AG09319 (cell line): ENCODE results near the gene NOP14.

ENCODE experiments used
- DNase-seq: peaks from one replicate; pipeline ENCODE4 v3.0.0-alpha.2; 2010; ENCODE audit warnings: low read depth; ENCODE audit errors: extremely low read depth
- CTCF ChIP-seq: IDR thresholded peaks from 2 replicates; pipeline ENCODE4 v1.5.1; 2011; ENCODE audit warnings: low read depth, mild to moderate bottlenecking, inconsistent platforms, low read length, moderate library complexity

Gene NOP14

GRCh38 chr4:2907706-2908293 lies 55.4 kb downstream of the NOP14 start:
- no peak for TF ChIP-seq CTCF
- DNase-seq, result no peak

- no peak for TF ChIP-seq CTCF
- DNase-seq, result no peak
Measured at GRCh38 chr4:2907226-2907625, 56.0 kb downstream of the NOP14 start.

- TF ChIP-seq CTCF, result no peak
- DNase-seq, result no peak
Measured at GRCh38 chr4:2906218-2906617, 57.0 kb downstream of the NOP14 start.

DNA sequence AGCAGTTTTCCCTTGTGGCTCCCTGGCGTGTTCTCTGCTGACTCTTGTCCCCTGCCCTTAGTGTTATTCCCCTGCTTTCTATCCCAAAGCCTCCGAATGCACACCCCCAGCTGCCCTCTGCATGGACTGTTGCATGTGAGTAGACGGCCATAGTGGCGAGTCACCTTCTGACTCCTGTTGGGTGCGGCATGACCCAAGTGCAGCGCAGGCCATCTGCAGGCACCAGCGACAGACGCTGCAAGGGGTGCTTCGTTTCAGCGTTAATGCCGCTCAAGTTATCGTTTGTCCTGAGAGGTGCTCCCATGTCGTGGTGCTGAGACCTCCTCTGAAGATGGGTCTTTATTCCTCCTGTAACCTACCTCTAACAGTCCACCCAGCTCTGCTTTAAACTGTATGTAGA lies 57.7 kb downstream of the NOP14 start:
- TF ChIP-seq CTCF, result no peak
- no peak for DNase-seq

- TF ChIP-seq CTCF, result no peak
- DNase-seq, result no peak
Measured at GRCh38 chr4:2902126-2902525, 61.1 kb downstream of the NOP14 start.

DNA sequence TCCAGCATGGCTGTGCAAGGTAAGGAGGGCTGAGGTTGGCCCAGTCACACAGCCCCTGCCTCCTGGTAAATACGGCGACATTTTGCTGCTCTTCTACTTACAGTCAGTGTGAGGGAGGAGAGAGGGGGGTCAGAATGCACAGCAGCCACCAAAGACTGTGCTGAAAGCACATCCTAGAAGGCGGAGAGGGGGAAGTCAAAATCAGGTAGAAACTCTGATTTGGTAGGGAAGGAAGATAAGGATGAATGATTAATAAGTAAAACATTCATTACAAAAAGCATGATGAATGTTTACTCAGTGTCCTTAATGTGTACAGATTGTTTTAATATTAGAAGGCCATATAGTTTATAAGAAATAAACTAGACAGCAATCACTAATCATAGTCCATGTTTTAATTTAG lies 62.0 kb downstream of the NOP14 start:
- no peak for DNase-seq

DNA sequence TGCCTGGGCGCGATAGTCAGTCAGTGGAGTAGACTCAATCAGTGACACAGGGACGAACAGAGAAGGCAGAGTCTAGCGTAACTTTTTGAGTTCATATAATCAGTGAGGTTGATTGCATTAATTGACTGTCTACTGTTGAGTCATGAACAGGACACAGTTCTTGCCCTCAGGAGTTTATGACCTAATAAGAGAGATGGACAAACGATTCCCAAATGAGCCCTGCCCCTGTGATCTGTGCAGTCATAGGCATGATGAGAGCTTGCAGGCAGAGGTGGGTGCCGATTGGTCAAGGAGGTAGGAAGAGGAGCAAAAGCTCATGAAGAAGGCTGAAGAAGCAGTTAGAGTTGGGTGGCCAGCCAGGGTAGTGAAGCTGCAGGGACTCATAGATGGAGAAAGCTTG lies 62.5 kb downstream of the NOP14 start:
- no peak for TF ChIP-seq CTCF
- DNase-seq, result no peak

More for the DNA sequence above, 62.0 kb downstream of the NOP14 start:
- no peak for TF ChIP-seq CTCF
